ENCODE results near the gene CAPNS1.

CAPNS1 gene

GRCh38 chr19:36139120-36139472, 770 bp upstream of the CAPNS1 start:
- no peak for TF ChIP-seq CTCF (conservative IDR thresholded peaks at IDR 0.05; ENCODE audit: control insufficient read depth, insufficient read depth, low read depth, low read length)
- no peak for DNase-seq (ENCODE audit: low read depth)
- H3K4me3 ChIP-seq (ENCODE audit: control insufficient read depth, low read depth, low read length) = peak overlapping the region; percentile 100

GRCh38 chr19:36140304-36141038, 605 bp downstream of the CAPNS1 start:
- peak overlapping the region; percentile 100 for H3K4me3 ChIP-seq (ENCODE audit: control insufficient read depth, low read depth, low read length)
- peak; percentile 32 for DNase-seq (ENCODE audit: low read depth)
- no peak for TF ChIP-seq CTCF (conservative IDR thresholded peaks at IDR 0.05; ENCODE audit: control insufficient read depth, insufficient read depth, low read depth, low read length)

- DNase-seq (ENCODE audit: low read depth) = peak; percentile 79
- peak overlapping the region; percentile 100 for H3K4me3 ChIP-seq (ENCODE audit: control insufficient read depth, low read depth, low read length)
- no peak for TF ChIP-seq CTCF (conservative IDR thresholded peaks at IDR 0.05; ENCODE audit: control insufficient read depth, insufficient read depth, low read depth, low read length)
Measured at GRCh38 chr19:36141039-36141927, 1.4 kb downstream of the CAPNS1 start.

GRCh38 chr19:36142046-36142445, 2.2 kb downstream of the CAPNS1 start:
- TF ChIP-seq CTCF (conservative IDR thresholded peaks at IDR 0.05; ENCODE audit: control insufficient read depth, insufficient read depth, low read depth, low read length) = no peak
- no peak for DNase-seq (ENCODE audit: low read depth)
- H3K4me3 ChIP-seq (ENCODE audit: control insufficient read depth, low read depth, low read length) = no peak overlapping the region

- TF ChIP-seq CTCF (conservative IDR thresholded peaks at IDR 0.05; ENCODE audit: control insufficient read depth, insufficient read depth, low read depth, low read length) = no peak
- H3K4me3 ChIP-seq (ENCODE audit: control insufficient read depth, low read depth, low read length) = no peak overlapping the region
- no peak for DNase-seq (ENCODE audit: low read depth)
Measured at GRCh38 chr19:36142496-36142895, 2.6 kb downstream of the CAPNS1 start.

GRCh38 chr19:36144624-36145023, 4.8 kb downstream of the CAPNS1 start:
- H3K4me3 ChIP-seq (ENCODE audit: control insufficient read depth, low read depth, low read length) = no peak overlapping the region
- DNase-seq (ENCODE audit: low read depth) = no peak
- no peak for TF ChIP-seq CTCF (conservative IDR thresholded peaks at IDR 0.05; ENCODE audit: control insufficient read depth, insufficient read depth, low read depth, low read length)
